ENCODE measurements around the gene SLC5A5. TPM values are rescaled to one million over a fixed set of nuclear protein-coding genes. Genes with fewer than 3 reads are reported as not detected.

The SLC5A5 gene
- total and polyA plus RNA-seq, 2 of the 8 experiments (the other 6 are each of a cell fraction or from before 2014, with no cell fraction given), result 1.5 to 1.8 TPM

Small RNA genes lying within 50 kb of the gene (small RNA-seq; reads per million reads assigned to genes)
- not detected for gene SNORA68 (ENCODE audit: insufficient read depth)

Other genes with a start within 250 kb of the SLC5A5 start
- 45.0 and 47.6 TPM in 2 replicates for gene UNC13A, start 183.6 kb upstream of the SLC5A5 start, total RNA-seq (2021; fragmentation: NEBNext Ultra II Directional; extraction: Animal tissue kit (Norgen Biotek cat#: 25700))
- 13.1 and 15.8 TPM in 2 replicates for gene UNC13A, start 183.6 kb upstream of the SLC5A5 start, polyA plus RNA-seq (2011; rRNA removed)
- gene MAP1S, start 152.5 kb upstream of the SLC5A5 start, total RNA-seq (2021; fragmentation: NEBNext Ultra II Directional; extraction: Animal tissue kit (Norgen Biotek cat#: 25700)), result 115 and 116 TPM in 2 replicates
- gene MAP1S, start 152.5 kb upstream of the SLC5A5 start, polyA plus RNA-seq (2011; rRNA removed), result 66.7 and 161 TPM in 2 replicates
- 25.9 and 27.0 TPM in 2 replicates for gene FCHO1, start 120.5 kb upstream of the SLC5A5 start, total RNA-seq (2021; fragmentation: NEBNext Ultra II Directional; extraction: Animal tissue kit (Norgen Biotek cat#: 25700))
- gene FCHO1, start 120.5 kb upstream of the SLC5A5 start, polyA plus RNA-seq (2011; rRNA removed), result 13.0 and 19.5 TPM in 2 replicates
- 1.5 and 1.8 TPM in 2 replicates for gene B3GNT3, start 76.8 kb upstream of the SLC5A5 start, total RNA-seq (2021; fragmentation: NEBNext Ultra II Directional; extraction: Animal tissue kit (Norgen Biotek cat#: 25700))
- 1.5 and 2.1 TPM in 2 replicates for gene B3GNT3, start 76.8 kb upstream of the SLC5A5 start, polyA plus RNA-seq (2011; rRNA removed)
- gene INSL3, start 50.4 kb upstream of the SLC5A5 start, total RNA-seq (2021; fragmentation: NEBNext Ultra II Directional; extraction: Animal tissue kit (Norgen Biotek cat#: 25700)), result 0.41 and 1.2 TPM in 2 replicates
- 1.1 and 1.5 TPM in 2 replicates for gene INSL3, start 50.4 kb upstream of the SLC5A5 start, polyA plus RNA-seq (2011; rRNA removed)
- 3.2 and 4.0 TPM in 2 replicates for gene JAK3, start 24.0 kb upstream of the SLC5A5 start, total RNA-seq (2021; fragmentation: NEBNext Ultra II Directional; extraction: Animal tissue kit (Norgen Biotek cat#: 25700))
- gene JAK3, start 24.0 kb upstream of the SLC5A5 start, polyA plus RNA-seq (2011; rRNA removed), result 4.7 TPM in 2 replicates
- gene RPL18A, start 12.0 kb upstream of the SLC5A5 start, total RNA-seq (2021; fragmentation: NEBNext Ultra II Directional; extraction: Animal tissue kit (Norgen Biotek cat#: 25700)), result 2,749 and 2,894 TPM in 2 replicates
- gene RPL18A, start 12.0 kb upstream of the SLC5A5 start, polyA plus RNA-seq (2011; rRNA removed), result 3,938 and 5,258 TPM in 2 replicates
- gene CCDC124, start 61.1 kb downstream of the SLC5A5 start, total RNA-seq (2021; fragmentation: NEBNext Ultra II Directional; extraction: Animal tissue kit (Norgen Biotek cat#: 25700)), result 101 and 103 TPM in 2 replicates
- 95.2 and 135 TPM in 2 replicates for gene CCDC124, start 61.1 kb downstream of the SLC5A5 start, polyA plus RNA-seq (2011; rRNA removed)
- gene KCNN1, start 95.2 kb downstream of the SLC5A5 start, total RNA-seq (2021; fragmentation: NEBNext Ultra II Directional; extraction: Animal tissue kit (Norgen Biotek cat#: 25700)), result 9.3 and 11.0 TPM in 2 replicates
- gene KCNN1, start 95.2 kb downstream of the SLC5A5 start, polyA plus RNA-seq (2011; rRNA removed), result 12.5 and 19.3 TPM in 2 replicates
- gene ARRDC2, start 136.2 kb downstream of the SLC5A5 start, total RNA-seq (2021; fragmentation: NEBNext Ultra II Directional; extraction: Animal tissue kit (Norgen Biotek cat#: 25700)), result 6.2 and 6.9 TPM in 2 replicates
- gene ARRDC2, start 136.2 kb downstream of the SLC5A5 start, polyA plus RNA-seq (2011; rRNA removed), result 5.4 and 5.8 TPM in 2 replicates
- gene IL12RB1, start 215.0 kb downstream of the SLC5A5 start, total RNA-seq (2021; fragmentation: NEBNext Ultra II Directional; extraction: Animal tissue kit (Norgen Biotek cat#: 25700)), result not detected in 2 replicates
- 0.03 and 0.06 TPM in 2 replicates for gene IL12RB1, start 215.0 kb downstream of the SLC5A5 start, polyA plus RNA-seq (2011; rRNA removed)
- 9.0 TPM in 2 replicates for gene MAST3, start 225.8 kb downstream of the SLC5A5 start, total RNA-seq (2021; fragmentation: NEBNext Ultra II Directional; extraction: Animal tissue kit (Norgen Biotek cat#: 25700))
- gene MAST3, start 225.8 kb downstream of the SLC5A5 start, polyA plus RNA-seq (2011; rRNA removed), result 3.4 and 5.5 TPM in 2 replicates